HG03139 (cell line): ENCODE results near the gene METRN.

Experiments used
- ATAC-seq: cut with Tn5 transposase; IDR thresholded peaks from one replicate; pipeline ENCODE4 v1.9.1; 2021; ENCODE audit not compliant: unreplicated experiment

METRN gene

DNA sequence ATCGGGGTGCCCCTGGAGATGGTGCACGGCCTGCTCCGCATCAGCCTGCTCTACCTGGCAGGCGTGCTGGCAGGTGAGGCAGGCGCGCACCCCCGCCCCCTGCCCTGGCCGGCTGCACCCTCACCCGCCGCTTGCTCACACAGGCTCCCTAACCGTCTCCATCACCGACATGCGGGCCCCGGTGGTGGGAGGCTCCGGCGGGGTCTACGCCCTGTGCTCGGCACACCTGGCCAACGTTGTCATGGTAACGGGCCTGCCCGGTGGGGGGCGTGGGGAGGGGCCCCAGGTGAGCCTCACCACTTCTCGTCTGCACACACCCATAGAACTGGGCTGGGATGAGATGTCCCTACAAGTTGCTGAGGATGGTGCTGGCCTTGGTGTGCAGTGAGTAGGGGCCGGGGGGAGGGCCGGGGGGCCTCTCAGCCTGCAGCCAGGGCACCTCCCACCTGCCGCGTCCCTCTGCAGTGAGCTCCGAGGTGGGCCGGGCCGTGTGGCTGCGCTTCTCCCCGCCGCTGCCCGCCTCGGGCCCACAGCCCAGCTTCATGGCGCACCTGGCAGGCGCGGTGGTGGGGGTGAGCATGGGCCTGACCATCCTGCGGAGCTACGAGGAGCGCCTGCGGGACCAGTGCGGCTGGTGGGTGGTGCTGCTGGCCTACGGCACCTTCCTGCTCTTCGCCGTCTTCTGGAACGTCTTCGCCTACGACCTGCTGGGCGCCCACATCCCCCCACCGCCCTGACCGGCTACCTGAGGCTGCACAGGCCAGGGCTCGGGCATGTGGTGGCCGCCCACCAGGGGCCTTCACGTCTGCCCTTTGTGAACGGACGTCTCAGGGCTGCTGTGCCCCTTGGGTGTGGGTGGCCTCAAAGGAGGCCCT, 37.4 kb upstream of the METRN start:
- no peak for ATAC-seq

- no peak for ATAC-seq
Measured at GRCh38 chr16:678209-678857, 36.6 kb upstream of the METRN start.

DNA sequence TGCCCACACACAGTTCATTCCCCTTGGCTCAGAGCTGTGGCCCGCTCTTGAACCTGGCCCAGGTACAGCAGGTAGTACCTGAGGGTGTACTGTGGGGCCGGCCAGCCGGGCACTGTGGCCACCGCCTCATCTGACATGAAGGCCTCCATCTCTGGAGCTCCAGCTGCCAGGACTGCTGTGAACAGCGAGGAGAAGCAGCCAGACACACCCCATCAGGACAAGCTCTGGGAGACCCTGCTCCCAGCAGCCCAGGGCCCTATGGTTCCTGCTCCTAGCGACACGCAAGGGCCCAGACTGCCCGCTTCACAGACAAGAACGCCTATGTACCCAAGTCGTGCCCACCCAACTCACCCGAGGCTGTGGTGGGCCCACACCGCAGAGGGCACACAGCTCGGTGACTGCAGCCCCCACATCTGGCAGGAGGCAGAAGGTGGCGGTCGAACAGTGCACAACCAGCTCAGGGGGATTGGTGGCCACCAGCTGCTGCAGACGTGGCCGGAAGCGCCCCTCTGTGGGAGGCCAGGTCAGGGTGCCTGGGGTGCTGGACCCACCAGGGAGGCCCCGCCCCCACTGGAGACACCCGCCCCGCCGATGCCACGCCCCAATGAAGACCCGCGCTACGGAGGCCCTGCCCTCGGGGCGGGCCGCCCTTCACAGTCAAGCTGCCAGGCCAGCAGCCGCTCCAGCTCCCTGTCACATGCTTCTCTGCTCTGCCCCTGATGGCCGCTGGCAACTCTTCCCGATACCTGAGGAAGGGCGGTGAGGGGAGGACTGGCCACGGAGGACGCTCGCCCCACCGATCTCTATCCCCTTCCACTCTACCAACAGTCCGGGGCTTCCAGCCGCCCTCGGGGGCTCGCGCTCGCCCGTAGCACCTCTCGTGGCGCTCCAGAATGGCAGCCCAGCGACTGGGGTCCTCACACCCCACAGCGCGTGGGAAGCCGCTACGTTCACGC, 35.8 kb upstream of the METRN start:
- no peak for ATAC-seq

DNA sequence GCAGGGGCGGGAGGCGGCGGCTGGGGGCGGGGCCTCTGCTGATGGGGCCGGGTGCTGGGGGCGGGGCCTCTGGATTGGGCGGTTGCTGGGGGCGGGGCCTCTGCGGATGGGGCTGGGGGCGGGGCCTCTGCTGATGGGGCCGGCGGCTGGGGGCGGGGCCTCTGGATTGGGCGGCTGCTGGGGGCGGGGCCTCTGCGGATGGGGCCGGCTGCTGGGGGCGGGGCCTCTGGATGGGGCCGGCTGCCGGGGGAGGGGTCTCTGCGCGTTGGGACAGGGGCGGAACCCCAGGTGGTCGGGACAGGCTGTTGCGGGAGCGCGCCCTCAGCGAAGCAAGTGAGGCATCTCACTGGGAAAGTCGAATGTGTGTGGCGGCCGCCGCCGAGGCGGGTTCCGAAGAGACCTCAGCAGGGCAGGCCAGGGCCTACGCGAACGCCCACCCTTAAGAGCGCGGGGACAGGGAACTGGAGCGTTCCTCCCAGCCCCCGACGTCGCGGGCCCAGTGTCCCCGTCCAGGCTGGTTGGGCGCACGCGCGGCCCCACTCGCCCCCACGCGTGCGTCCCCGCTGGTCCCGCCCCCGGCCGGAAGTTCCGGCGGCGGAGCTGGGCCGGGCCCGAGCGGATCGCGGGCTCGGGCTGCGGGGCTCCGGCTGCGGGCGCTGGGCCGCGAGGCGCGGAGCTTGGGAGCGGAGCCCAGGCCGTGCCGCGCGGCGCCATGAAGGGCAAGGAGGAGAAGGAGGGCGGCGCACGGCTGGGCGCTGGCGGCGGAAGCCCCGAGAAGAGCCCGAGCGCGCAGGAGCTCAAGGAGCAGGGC, 34.9 kb upstream of the METRN start, which contains the start of gene STUB1:
TSS of gene STUB1 (plus strand) at position 597 of the 811 bp plus-strand sequence. CDS start at position 713, 116 bp downstream.
- ATAC-seq: no peak

- no peak for ATAC-seq
Measured at GRCh38 chr16:680625-680945, 34.3 kb upstream of the METRN start.

DNA sequence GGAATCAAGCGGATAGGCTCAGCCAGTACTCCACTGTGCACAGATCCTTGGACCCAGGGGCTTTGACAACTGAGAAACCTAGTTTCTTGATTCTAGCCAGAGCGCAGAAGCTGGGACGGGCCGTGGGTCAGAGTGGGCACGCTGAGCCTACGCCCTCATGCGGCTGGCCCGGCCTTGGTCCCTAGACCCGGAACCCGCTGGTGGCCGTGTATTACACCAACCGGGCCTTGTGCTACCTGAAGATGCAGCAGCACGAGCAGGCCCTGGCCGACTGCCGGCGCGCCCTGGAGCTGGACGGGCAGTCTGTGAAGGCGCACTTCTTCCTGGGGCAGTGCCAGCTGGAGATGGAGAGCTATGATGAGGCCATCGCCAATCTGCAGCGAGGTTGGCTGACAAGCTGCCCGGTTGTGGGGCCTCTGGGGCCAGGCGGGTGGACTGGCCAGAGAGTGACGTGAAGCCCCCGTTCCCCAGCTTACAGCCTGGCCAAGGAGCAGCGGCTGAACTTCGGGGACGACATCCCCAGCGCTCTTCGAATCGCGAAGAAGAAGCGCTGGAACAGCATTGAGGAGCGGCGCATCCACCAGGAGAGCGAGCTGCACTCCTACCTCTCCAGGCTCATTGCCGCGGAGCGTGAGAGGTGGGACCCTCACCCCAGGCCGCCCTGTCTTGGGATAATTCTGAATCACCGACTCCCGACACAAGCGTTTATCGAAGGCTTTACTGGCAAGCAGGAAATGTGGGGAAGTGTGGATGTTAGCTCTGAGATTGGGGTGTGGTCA, 33.8 kb upstream of the METRN start:
- no peak for ATAC-seq

DNA sequence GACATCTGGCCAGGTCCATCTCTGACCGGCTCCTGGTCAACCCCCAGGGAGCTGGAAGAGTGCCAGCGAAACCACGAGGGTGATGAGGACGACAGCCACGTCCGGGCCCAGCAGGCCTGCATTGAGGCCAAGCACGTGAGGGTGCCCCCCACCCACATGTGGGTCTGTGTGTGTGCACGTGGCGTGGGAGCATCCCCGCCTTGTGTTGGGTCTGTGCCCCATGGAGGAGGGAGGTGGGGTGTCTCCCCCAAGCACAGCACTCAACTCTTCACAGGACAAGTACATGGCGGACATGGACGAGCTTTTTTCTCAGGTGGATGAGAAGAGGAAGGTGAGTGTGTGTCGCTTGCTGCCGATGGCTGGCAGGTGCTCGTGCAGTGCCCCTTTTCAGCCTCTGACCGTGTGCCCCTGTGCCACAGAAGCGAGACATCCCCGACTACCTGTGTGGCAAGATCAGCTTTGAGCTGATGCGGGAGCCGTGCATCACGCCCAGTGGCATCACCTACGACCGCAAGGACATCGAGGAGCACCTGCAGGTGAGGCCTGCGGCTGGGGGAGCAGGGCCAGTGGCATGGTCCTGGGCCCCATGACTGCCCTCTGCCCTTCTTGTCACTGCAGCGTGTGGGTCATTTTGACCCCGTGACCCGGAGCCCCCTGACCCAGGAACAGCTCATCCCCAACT, 33.0 kb upstream of the METRN start:
- ATAC-seq: no peak

DNA sequence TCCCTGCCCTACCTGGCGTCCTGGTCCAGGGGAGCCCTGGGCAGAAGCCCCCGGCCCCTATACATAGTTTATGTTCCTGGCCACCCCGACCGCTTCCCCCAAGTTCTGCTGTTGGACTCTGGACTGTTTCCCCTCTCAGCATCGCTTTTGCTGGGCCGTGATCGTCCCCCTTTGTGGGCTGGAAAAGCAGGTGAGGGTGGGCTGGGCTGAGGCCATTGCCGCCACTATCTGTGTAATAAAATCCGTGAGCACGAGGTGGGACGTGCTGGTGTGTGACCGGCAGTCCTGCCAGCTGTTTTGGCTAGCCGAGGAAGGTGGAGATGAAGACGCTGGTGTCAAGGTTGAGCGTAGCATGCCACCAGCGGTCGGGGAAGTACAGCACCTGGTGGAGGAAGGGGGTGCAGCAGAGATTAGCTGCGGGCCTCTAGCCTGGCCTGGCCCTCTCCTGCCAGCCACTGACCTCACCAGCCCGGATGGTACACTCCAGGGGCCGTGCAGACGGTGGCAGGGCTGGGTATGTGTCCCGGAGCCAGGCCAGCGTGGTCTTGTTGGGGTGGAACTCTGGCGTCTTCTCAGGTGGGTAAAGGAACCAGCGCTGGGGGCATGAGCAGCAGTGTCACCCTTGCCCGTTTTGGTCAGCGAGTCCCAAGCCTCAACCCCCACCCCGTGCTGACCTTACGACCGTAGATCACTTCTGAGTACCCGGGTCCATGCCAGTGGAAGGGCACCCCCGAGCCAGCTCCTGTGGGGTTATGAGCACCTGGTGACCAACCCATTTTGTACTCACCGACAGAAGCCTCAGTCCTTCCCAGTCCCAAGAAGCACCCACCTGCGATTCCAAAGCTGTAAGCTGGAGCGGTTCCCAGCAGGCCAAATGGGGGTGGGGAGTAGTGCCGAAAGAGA, 32.2 kb upstream of the METRN start:
- no peak for ATAC-seq

DNA sequence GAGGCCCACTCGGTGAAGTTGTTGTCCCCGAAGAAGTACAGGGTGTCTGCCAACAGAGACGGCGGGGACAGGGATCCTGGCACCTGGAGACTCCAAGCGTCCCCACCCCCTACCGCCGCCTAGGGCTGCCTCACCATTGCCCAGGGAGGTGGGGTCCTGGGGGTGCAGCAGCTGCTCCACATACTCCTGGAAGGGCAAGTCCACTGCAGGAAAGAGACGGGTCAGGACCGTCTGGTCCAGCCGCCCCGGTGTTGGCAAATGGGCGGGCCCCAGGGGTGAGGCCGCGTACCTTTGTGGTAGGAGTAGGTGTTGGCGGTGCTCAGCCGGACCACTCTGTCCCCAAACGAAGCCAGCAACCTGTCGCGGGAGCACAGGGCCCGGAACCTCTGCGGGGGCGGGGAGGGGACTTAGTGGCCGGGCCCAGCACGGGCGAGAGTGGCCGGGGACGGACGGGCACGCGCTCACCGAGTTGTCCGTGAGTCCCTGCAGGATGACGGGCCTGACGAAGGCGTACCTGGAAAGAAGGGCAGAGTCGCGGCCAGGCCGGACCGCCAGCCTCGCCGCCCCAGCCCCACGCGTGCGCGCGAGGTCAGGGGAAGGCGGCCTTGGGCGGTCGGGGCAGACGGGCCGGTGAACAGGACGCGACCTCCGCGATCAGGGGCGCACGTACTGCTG, 31.4 kb upstream of the METRN start:
- ATAC-seq: no peak

DNA sequence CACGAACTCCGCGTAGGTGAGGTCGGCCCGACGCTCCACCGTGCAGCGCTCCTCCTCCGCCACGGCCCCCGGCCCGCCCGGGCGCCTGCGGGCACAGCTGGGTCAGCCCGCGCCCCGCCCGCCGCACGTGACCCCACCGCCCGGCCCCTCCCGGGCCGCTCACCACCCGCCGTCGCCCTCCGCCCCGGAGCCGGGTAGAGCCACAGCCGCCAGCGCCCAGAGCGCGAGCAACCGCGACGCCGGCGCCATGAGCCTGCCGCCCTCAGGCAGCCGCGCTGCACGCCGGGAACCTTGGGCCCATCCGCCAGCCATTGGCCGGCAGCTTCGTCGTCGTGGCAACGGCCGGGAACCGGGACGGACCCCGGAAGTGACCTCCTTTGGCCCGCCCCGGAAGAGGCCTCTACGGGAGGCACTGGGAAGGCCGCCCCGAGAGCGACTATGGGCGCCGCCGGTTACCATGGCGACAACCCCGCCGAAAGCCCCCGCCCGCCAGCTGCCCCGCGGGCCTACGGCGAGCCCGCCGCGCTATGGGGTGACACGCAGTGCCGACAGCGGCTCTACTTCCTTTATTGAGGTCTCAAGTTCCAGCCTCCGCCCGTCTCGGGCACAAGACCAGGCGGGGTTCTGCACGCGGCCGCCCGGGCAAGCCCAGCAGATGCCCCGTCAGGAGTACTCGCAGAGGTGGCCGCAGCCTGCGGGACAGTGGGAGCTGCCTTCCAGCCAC, 30.7 kb upstream of the METRN start, which contains the start of gene JMJD8:
TSS of gene JMJD8 (minus strand) at position 264 of the 724 bp plus-strand sequence. CDS start at position 249, 15 bp downstream.
- ATAC-seq: peak; percentile 35

- ATAC-seq: no peak
Measured at GRCh38 chr16:684961-685696, 29.8 kb upstream of the METRN start.

- no peak for ATAC-seq
Measured at GRCh38 chr16:685967-686366, 29.0 kb upstream of the METRN start.

DNA sequence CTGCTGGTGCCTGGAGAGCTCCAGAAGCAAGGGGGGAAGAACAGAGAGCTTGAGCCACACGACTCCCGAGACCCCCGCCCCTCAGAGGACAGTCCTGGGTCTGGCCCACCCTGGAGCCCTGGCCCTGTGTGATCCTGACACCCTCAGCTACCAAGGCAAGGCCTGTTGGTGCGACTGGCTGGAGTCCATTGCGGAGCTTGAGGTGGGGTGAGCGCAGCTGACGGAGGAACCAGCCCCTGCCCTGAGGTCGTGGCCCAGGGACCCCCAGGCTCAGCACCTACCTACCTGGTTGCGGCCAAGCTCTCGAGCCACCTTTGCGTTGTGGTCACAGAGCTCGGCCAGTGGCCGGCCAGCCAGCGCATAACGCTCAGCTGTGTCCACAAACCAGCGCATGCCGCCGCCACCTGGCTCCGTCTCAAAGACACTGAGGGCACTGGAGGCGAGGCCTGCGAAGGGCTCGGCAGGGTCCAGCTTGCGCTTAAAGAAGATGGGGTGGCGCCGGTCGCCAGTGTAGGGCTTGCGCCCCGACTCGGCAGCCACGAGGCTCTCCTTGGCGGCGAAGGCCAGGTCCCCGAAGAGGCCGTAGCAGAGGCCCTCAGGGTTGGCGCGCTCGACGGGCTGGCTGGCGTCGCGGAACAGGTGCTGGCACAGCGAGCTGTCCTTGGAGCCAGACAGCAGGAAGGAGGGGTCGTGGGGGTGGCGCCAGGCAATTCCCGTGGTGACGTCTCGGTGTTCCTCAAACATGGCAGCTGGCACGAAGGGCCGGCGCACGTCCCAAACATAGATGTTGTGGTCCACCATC, 28.3 kb upstream of the METRN start:
- ATAC-seq: no peak

DNA sequence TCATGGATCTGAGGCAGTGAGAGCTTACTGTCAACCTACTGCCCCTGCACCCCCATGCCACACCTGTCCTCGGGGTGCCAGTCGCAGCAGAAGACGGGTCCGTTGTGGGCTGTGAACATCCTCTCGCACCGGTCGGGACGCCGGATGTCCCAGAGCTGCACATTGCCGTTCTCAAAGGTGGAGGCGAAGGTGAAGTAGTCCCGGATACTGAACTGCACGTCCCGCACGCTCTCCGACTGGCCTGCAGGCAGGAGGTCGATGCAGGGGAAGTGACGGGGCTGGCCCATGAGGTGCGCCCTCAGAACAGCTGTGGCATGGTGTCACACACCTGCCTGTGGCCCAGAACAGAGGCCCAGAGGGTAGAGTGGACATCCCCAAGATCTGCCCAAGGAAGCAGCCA, 27.4 kb upstream of the METRN start:
- ATAC-seq: no peak

DNA sequence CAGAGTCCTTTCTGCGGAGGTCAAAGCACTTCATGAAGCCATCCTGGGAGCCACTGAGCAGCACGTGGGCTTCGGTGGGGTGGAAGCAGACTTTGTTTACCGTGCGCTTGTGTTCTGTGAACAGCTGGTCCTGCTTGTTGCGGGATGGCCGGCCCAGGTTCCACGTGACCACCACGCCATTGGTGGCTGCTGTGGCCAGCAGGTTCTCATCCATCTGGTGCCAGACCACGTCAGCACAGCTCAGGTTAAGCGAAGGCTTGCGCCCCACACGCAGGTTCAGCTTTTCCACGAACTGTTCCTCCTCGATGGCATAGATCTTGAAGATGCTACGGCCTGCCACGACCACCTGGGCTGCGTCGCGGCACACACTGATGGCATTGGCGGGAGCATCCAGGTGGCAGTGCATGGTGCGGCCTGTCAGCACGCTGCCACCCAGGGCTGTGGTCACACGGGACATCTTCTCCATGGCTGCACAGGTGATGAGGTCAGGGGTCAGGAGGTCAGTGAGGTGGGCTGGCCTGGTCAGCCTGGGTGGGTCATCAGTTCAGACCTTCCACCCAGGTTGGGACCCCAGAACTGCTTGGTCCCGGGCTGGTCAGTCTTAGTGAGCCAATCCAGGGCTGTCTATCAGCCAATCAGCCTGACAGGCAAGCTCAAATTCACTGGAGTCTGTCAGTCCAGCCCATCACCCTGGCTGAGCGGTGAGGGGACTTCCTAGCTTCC, 25.6 kb upstream of the METRN start:
- no peak for ATAC-seq
